Activated T-cell treated with anti-CD3 and anti-CD28 coated beads, Interleukin-2, amount 50 U/mL, for 24 hours (primary cell): ENCODE measurements around the gene RNF7.

Experiments used
- DNase-seq: peaks from one replicate; pipeline ENCODE4 v3.0.0-alpha.2; 2020
- H3K27ac Mint-ChIP-seq: 2 replicates; pipeline ENCODE4 v1.8.0; 2020; ENCODE audit warnings: mild to moderate bottlenecking, mixed read lengths
- H3K27me3 Mint-ChIP-seq: 2 replicates; pipeline ENCODE4 v1.8.0; 2020; ENCODE audit warnings: mixed read lengths
- H3K36me3 Mint-ChIP-seq: 2 replicates; pipeline ENCODE4 v1.8.0; 2020; ENCODE audit warnings: low read depth, mixed read lengths
- H3K4me1 Mint-ChIP-seq: 2 replicates; pipeline ENCODE4 v1.8.0; 2020; ENCODE audit warnings: low read depth, mixed read lengths
- H3K4me3 Mint-ChIP-seq: 2 replicates; pipeline ENCODE4 v1.8.0; 2020; ENCODE audit warnings: mild to moderate bottlenecking, moderate library complexity, mixed read lengths
- H3K9me3 Mint-ChIP-seq: 2 replicates; pipeline ENCODE4 v1.8.0; 2020; ENCODE audit warnings: mixed read lengths

RNF7 gene

DNA sequence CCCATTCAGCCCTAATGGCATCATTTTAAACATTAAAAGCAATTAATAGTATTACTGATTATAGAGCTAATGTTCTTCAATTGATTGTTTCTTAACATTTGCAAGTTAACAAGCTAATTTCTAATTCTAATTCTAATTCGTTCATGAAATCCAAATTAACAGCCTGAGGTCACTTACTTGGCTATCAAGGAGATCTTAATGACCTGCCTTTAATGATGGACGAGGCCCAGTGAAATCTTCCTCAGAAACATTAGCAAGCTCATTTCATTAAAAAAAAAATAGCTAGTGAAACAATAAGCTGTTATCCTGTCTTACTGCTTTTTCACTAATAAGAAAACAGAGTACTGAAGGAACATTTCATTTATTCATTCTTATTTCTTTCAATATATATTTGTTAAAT lies 15.4 kb upstream of the RNF7 start:
- no peaks in the 10 kb centered on the region for H3K27me3 Mint-ChIP-seq

GRCh38 chr3:141723255-141723654 lies 14.8 kb upstream of the RNF7 start:
- Mint-ChIP-seq H3K4me3 (no peak overlapping the region), H3K36me3 (no peaks in the 10 kb centered on the region), H3K9me3 (no peaks in the 10 kb centered on the region), H3K27ac (no peak overlapping the region), H3K4me1 (no peaks in the 10 kb centered on the region), H3K27me3 (peaks cover 3% of the 10 kb centered on the region)
- no peak for DNase-seq

More for the DNA sequence above, 15.4 kb upstream of the RNF7 start:
- DNase-seq: no peak
- Mint-ChIP-seq H3K36me3 (no peaks in the 10 kb centered on the region), H3K4me3 (no peak overlapping the region), H3K4me1 (no peaks in the 10 kb centered on the region), H3K9me3 (no peaks in the 10 kb centered on the region), H3K27ac (no peak overlapping the region)

DNA sequence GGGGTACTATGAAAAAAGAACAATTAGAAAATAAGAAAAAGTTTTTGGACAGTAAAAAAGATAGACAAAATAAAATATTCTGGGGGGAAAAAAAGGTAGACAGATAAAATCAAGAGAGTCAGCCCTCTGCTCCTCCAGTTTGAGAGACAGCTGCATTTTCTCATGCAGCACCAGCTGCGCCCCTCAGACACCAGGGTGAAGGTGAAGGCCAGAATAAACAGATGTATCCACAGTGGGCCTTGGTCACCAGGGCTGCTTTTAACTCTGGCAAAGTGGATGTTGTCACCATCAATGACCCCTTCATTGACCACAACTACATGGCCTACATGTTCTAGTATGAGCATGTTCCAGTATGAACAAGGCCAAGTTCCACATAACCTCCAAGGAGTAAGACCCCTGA lies 13.9 kb upstream of the RNF7 start:
- DNase-seq: no peak
- Mint-ChIP-seq H3K36me3 (no peaks in the 10 kb centered on the region), H3K27ac (no peak overlapping the region), H3K4me3 (no peak overlapping the region), H3K4me1 (no peaks in the 10 kb centered on the region), H3K9me3 (no peaks in the 10 kb centered on the region), H3K27me3 (peaks cover 3% of the 10 kb centered on the region)

DNA sequence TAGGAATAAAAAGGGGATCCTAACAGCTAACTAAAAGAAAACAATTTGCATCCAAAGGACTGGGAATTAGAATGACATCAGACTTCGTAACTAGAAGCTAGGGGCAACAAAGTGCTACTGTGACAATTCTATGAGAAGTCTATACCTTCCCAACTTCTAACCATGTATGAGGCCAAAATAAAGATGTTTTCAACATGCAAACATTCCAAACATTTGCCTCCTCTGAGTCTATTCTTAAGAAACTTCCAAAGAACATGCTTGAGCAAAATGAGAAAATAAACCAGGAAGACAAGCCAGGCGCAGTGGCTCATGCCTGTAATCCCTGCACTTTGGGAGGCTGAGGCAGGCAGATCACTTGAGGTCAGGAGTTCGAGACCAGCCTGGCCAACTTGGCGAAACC lies 13.1 kb upstream of the RNF7 start:
- no peaks in the 10 kb centered on the region for H3K9me3 Mint-ChIP-seq
- H3K36me3 Mint-ChIP-seq: no peaks in the 10 kb centered on the region
- H3K27ac Mint-ChIP-seq: no peak overlapping the region
- H3K4me1 Mint-ChIP-seq: no peaks in the 10 kb centered on the region
- no peak for DNase-seq
- H3K27me3 Mint-ChIP-seq: peaks cover 3% of the 10 kb centered on the region
- H3K4me3 Mint-ChIP-seq: no peak overlapping the region

- no peak for DNase-seq
- Mint-ChIP-seq H3K36me3 (no peaks in the 10 kb centered on the region), H3K27me3 (peaks cover 3% of the 10 kb centered on the region), H3K4me1 (no peaks in the 10 kb centered on the region), H3K4me3 (no peak overlapping the region), H3K27ac (no peak overlapping the region), H3K9me3 (no peaks in the 10 kb centered on the region)
These were observed 11.6 kb upstream of the RNF7 start for GRCh38 chr3:141726483-141726882.

DNA sequence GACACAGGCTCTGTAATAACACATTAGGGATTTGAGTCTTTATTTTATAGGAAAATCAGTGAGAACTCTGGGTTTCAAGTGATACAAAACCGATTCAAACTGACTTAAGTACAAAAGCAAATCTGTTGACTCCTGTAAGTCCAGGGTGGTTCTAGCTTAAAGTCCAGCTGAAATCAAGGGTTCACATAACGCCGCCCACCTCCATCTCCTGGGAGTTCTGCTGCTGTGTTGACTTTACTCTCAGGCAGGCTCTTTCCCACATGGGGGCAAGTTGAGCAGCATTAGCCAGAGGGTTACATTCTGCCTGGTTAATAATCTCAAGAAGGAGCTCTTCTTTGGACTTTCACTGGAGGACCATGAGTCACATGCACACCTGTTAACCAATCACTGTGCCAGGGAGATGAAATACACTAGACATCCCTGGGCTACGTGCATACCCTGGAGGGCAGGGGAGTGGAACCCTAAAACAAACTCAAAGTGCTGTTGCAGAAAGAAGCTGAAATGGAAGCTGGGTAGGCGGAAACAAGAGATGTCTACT lies 9.7 kb upstream of the RNF7 start:
- H3K4me3 Mint-ChIP-seq: no peak overlapping the region
- no peak overlapping the region for H3K27ac Mint-ChIP-seq
- H3K9me3 Mint-ChIP-seq: no peaks in the 10 kb centered on the region
- H3K27me3 Mint-ChIP-seq: peaks cover 3% of the 10 kb centered on the region
- no peaks in the 10 kb centered on the region for H3K4me1 Mint-ChIP-seq
- DNase-seq: no peak
- no peaks in the 10 kb centered on the region for H3K36me3 Mint-ChIP-seq

DNA sequence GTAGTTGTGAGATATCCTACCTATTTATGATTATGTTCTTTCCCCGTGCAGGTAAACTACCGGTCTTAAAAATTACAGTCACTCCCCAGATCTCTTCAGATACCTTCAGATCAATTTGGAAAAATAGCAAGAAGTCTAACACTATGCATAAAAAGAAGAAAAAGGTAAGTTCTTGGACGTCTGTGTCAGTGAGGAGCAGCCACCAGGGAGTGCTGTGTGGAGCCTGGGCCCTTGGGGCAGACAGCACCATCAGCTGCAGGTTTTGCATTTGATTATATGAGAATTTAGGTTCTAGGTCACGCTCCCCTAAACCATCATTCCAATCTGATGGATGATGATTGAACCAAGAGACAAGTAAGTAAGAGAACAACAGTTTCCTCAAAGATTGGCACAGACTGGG lies 8.9 kb upstream of the RNF7 start:
- Mint-ChIP-seq H3K36me3 (no peaks in the 10 kb centered on the region), H3K4me3 (no peak overlapping the region), H3K4me1 (no peaks in the 10 kb centered on the region), H3K27me3 (peaks cover 3% of the 10 kb centered on the region), H3K27ac (no peak overlapping the region), H3K9me3 (no peaks in the 10 kb centered on the region)
- DNase-seq: no peak

GRCh38 chr3:141735176-141735575 lies 2.9 kb upstream of the RNF7 start:
- no peak for DNase-seq
- Mint-ChIP-seq H3K27me3 (no peaks in the 10 kb centered on the region), H3K4me1 (peaks cover 16% of the 10 kb centered on the region), H3K36me3 (peaks cover 21% of the 10 kb centered on the region), H3K4me3 (no peak overlapping the region), H3K9me3 (no peaks in the 10 kb centered on the region), H3K27ac (no peak overlapping the region)

DNA sequence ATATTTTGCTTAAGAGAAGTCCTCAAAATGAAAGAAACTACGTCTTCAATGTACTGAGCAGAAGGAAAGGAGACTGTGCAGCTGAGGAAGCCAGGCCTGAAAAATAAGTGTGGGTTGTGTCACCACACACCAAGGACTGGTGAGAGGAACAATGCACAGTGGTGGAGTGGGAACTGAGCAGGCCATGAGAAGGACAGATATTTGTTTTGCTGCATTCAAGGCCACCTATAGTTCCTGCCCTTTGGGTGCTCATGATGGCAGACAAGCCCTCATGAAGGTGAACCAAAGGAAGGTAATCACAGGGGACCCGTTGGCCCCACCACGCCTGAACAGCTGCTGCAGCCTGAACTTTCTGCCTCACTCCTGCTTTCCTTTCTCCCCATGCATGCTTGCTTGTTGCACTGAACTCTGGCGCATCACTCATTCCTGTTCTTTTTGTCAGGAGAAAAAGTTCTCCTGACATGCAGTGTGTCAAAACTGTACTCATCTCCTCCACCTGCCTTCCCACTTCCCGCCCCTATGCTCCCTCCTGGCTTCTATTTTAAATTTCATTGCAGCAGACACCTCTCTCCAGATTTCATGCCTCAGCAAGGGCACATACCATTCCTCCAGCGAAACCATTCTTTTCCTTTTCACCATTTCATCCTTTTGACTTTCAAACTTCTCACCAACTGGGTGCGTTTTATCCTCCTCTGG lies 2.2 kb upstream of the RNF7 start:
- Mint-ChIP-seq H3K36me3 (peaks cover 27% of the 10 kb centered on the region), H3K4me1 (peaks cover 24% of the 10 kb centered on the region), H3K4me3 (no peak overlapping the region), H3K27ac (no peak overlapping the region), H3K9me3 (no peaks in the 10 kb centered on the region), H3K27me3 (no peaks in the 10 kb centered on the region)
- no peak for DNase-seq

GRCh38 chr3:141737093-141737492 lies 1.0 kb upstream of the RNF7 start:
- no peaks in the 10 kb centered on the region for H3K27me3 Mint-ChIP-seq
- H3K36me3 Mint-ChIP-seq: peaks cover 37% of the 10 kb centered on the region
- H3K4me3 Mint-ChIP-seq: no peak overlapping the region
- no peaks in the 10 kb centered on the region for H3K9me3 Mint-ChIP-seq
- DNase-seq: no peak
- H3K4me1 Mint-ChIP-seq: peaks cover 30% of the 10 kb centered on the region
- H3K27ac Mint-ChIP-seq: peak overlapping the region; percentile 41

- DNase-seq: no peak
- no peaks in the 10 kb centered on the region for H3K9me3 Mint-ChIP-seq
- H3K27me3 Mint-ChIP-seq: no peaks in the 10 kb centered on the region
- H3K4me1 Mint-ChIP-seq: peaks cover 33% of the 10 kb centered on the region
- H3K36me3 Mint-ChIP-seq: peaks cover 41% of the 10 kb centered on the region
- H3K4me3 Mint-ChIP-seq: peak overlapping the region; percentile 69
- H3K27ac Mint-ChIP-seq: peak overlapping the region; percentile 90
These were observed 448 bp upstream of the RNF7 start for GRCh38 chr3:141737678-141738021.

GRCh38 chr3:141738891-141739363 lies 829 bp downstream of the RNF7 start:
- peak overlapping the region; percentile 94 for H3K27ac Mint-ChIP-seq
- no peak for DNase-seq

DNA sequence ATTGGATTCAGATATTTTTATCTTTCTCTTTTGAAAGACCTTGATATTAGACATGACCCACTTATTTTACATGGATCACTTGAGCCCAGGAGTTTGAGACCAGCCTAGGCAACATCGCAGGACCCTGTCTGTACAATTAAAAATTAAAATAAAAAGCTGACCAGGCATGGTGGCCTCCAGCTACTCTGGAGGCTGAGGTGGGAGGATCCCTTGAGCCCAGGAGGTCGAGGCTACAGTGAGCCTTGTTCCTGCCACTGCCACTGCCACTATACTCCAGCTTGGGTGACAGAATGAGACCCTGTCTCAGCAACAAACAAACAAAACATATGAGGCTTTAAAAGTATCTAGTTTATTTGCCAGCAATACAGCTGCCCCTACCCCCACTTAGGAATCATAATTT lies 1.6 kb downstream of the RNF7 start:
- H3K9me3 Mint-ChIP-seq: no peaks in the 10 kb centered on the region
- H3K27ac Mint-ChIP-seq: peak overlapping the region; percentile 94
- DNase-seq: no peak
- peaks cover 56% of the 10 kb centered on the region for H3K36me3 Mint-ChIP-seq
- H3K27me3 Mint-ChIP-seq: no peaks in the 10 kb centered on the region
- peaks cover 47% of the 10 kb centered on the region for H3K4me1 Mint-ChIP-seq
- peak overlapping the region; percentile 87 for H3K4me3 Mint-ChIP-seq

More at GRCh38 chr3:141738891-141739363, 829 bp downstream of the RNF7 start:
- H3K9me3 Mint-ChIP-seq: no peaks in the 10 kb centered on the region
- peaks cover 40% of the 10 kb centered on the region for H3K4me1 Mint-ChIP-seq
- peaks cover 48% of the 10 kb centered on the region for H3K36me3 Mint-ChIP-seq
- H3K27me3 Mint-ChIP-seq: no peaks in the 10 kb centered on the region
- H3K4me3 Mint-ChIP-seq: peak overlapping the region; percentile 87

- H3K4me3 Mint-ChIP-seq: peak overlapping the region; percentile 87
- peaks cover 48% of the 10 kb centered on the region for H3K4me1 Mint-ChIP-seq
- H3K36me3 Mint-ChIP-seq: peaks cover 61% of the 10 kb centered on the region
- H3K27me3 Mint-ChIP-seq: no peaks in the 10 kb centered on the region
- peak overlapping the region; percentile 94 for H3K27ac Mint-ChIP-seq
- no peaks in the 10 kb centered on the region for H3K9me3 Mint-ChIP-seq
- DNase-seq: no peak
These were observed 2.3 kb downstream of the RNF7 start for GRCh38 chr3:141740349-141740748.

GRCh38 chr3:141743305-141743704 lies 5.2 kb downstream of the RNF7 start:
- Mint-ChIP-seq H3K4me1 (peaks cover 51% of the 10 kb centered on the region), H3K27me3 (no peaks in the 10 kb centered on the region), H3K9me3 (no peaks in the 10 kb centered on the region), H3K27ac (peak overlapping the region; percentile 67), H3K4me3 (no peak overlapping the region), H3K36me3 (peaks cover 86% of the 10 kb centered on the region)
- DNase-seq: no peak
